ENCODE data around the gene RPS6KA3.

DNA sequence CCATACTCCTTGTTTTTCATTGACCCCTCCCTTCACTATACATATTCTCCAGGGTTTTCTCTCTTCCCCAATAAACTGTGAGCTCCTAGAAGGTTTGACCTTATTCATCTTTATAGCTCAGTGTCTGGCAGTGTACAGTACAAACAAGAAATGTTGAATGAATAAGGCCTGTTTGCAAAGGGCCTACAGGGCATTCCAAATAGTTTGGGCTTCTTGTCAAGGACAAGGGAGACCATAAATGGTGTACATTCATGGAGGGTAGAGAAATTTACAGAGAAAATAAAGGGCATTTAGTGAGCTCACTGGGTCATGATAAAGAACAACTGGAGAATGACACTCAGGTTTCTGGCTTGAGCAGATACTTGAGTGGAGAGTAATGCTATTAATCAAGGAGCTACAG is 77.5 kb downstream of the RPS6KA3 start:
- TF ChIP-seq JUND (IDR thresholded peaks at IDR 0.05) (no peak), EZH2 (IDR thresholded peaks at IDR 0.05) (no peak), RAD21 (IDR thresholded peaks at IDR 0.05; ENCODE audit: low read depth) (no peak)
- TF ChIP-seq, protein P1, sequence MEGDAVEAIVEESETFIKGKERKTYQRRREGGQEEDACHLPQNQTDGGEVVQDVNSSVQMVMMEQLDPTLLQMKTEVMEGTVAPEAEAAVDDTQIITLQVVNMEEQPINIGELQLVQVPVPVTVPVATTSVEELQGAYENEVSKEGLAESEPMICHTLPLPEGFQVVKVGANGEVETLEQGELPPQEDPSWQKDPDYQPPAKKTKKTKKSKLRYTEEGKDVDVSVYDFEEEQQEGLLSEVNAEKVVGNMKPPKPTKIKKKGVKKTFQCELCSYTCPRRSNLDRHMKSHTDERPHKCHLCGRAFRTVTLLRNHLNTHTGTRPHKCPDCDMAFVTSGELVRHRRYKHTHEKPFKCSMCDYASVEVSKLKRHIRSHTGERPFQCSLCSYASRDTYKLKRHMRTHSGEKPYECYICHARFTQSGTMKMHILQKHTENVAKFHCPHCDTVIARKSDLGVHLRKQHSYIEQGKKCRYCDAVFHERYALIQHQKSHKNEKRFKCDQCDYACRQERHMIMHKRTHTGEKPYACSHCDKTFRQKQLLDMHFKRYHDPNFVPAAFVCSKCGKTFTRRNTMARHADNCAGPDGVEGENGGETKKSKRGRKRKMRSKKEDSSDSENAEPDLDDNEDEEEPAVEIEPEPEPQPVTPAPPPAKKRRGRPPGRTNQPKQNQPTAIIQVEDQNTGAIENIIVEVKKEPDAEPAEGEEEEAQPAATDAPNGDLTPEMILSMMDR (IDR thresholded peaks at IDR 0.05 in 2 of 3, conservative IDR thresholded peaks at IDR 0.05 in 1 of 3; ENCODE audit: borderline replicate concordance in 1 of 3, insufficient read depth in 1 of 3, low read depth in 2 of 3, low read length in 2 of 3), result no peak

Data from HCT116 (cell line).